Ovary (tissue), 3 donors: ENCODE data around the gene CCR5AS.

Source experiments
- POLR2A ChIP-seq: fragments of 450-650 bp; IDR thresholded peaks from one replicate; pipeline ENCODE4 v1.6.1; 2017; ENCODE audit warnings: antibody characterized with exemption, mild to moderate bottlenecking, moderate library complexity
- TF ChIP-seq, protein P1 (sequence below), 3 donors: fragments of 450-650 bp in 2 of 3; fragments of 200-600 bp in 1 of 3; IDR thresholded peaks; one replicate each; pipeline versions ENCODE4 v1.5.1 to v1.8.0; 2016 to 2022; ENCODE audit warnings: antibody characterized with exemption in 3 of 3, mild to moderate bottlenecking in 1 of 3
- donor health status: DM: no; HTN: no; CAD: no.

- TF ChIP-seq, protein P1, sequence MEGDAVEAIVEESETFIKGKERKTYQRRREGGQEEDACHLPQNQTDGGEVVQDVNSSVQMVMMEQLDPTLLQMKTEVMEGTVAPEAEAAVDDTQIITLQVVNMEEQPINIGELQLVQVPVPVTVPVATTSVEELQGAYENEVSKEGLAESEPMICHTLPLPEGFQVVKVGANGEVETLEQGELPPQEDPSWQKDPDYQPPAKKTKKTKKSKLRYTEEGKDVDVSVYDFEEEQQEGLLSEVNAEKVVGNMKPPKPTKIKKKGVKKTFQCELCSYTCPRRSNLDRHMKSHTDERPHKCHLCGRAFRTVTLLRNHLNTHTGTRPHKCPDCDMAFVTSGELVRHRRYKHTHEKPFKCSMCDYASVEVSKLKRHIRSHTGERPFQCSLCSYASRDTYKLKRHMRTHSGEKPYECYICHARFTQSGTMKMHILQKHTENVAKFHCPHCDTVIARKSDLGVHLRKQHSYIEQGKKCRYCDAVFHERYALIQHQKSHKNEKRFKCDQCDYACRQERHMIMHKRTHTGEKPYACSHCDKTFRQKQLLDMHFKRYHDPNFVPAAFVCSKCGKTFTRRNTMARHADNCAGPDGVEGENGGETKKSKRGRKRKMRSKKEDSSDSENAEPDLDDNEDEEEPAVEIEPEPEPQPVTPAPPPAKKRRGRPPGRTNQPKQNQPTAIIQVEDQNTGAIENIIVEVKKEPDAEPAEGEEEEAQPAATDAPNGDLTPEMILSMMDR (IDR thresholded peaks at IDR 0.05): no peak
- TF ChIP-seq POLR2A: no peak
Observed at GRCh38 chr3:46400000-46400734, 6.7 kb downstream of the CCR5AS start.
